Tibial nerve (tissue), 3 donors: Measurements from ENCODE around the gene GPX5.

ENCODE experiments used
- CTCF ChIP-seq, 5 experiments: fragments of 200-600 bp in 3 of 5; fragments of 450-650 bp in 2 of 5; sonication (generic) in 3 of 5; IDR thresholded peaks; one replicate each; pipeline ENCODE4 v1.5.1; 2016 to 2019; ENCODE audit warnings: antibody characterized with exemption in 5 of 5, mild to moderate bottlenecking in 3 of 5, moderate library complexity in 2 of 5
- POLR2A ChIP-seq, 2 donors: fragments of 450-650 bp; IDR thresholded peaks; one replicate each; pipeline ENCODE4 v1.6.1; 2017; ENCODE audit warnings: antibody characterized with exemption in 2 of 2, mild to moderate bottlenecking in 2 of 2, moderate library complexity in 2 of 2

- TF ChIP-seq CTCF (IDR thresholded peaks at IDR 0.05) (no peak), POLR2A (IDR thresholded peaks at IDR 0.05) (no peak)
Observed at GRCh38 chr6:28497893-28498292, 27.8 kb upstream of the GPX5 start.
